K562 (cell line): ENCODE measurements around the gene BEST1. TPM values are rescaled to one million over a fixed set of nuclear protein-coding genes. Genes with fewer than 3 reads are reported as not detected.

Experiments used
- ATF6 ChIP-seq: sonication (generic); formaldehyde crosslinking; IDR thresholded peaks from 2 replicates; pipeline ENCODE4 v1.4.0; 2020; ENCODE audit warnings: mild to moderate bottlenecking, missing genetic modification reagents
- DMBX1 ChIP-seq: fragments of 250-450 bp; sonication (Bioruptor Pico); IDR thresholded peaks from 2 replicates; pipeline ENCODE4 v1.8.0; 2022; ENCODE audit warnings: inconsistent platforms, mild to moderate bottlenecking, moderate library complexity, borderline replicate concordance
- HMGXB4 ChIP-seq: sonication (generic); formaldehyde crosslinking; IDR thresholded peaks from 2 replicates; pipeline ENCODE4 v1.8.1; 2023; ENCODE audit warnings: mild to moderate bottlenecking, missing genetic modification reagents
- JUND ChIP-seq, 2 experiments: IDR thresholded peaks; 2 replicates in 1 of 2; 3 replicates in 1 of 2; pipeline ENCODE4 v1.6.1; 2011; ENCODE audit warnings: borderline replicate concordance in 2 of 2, low read depth in 2 of 2, low read length in 2 of 2, improper control_type of control experiment in 1 of 2, missing biosample characterization in 1 of 2, missing genetic modification characterization in 1 of 2, missing genetic modification reagents in 1 of 2
- KDM1A ChIP-seq, 2 experiments: fragments of 450-650 bp; IDR thresholded peaks; 2 replicates each; pipeline ENCODE4 v1.6.1; 2016; ENCODE audit warnings: mild to moderate bottlenecking in 2 of 2
- POLR2A ChIP-seq: fragments of 450-650 bp; conservative IDR thresholded peaks from 2 replicates; pipeline ENCODE4 v1.6.1; 2016
- SMARCA4 ChIP-seq: fragments of 450-650 bp; IDR thresholded peaks from 2 replicates; pipeline ENCODE4 v1.6.1; 2016
- TAF15 ChIP-seq: fragments of 200-400 bp; formaldehyde crosslinking; IDR thresholded peaks from 2 replicates; pipeline ENCODE4 v1.6.1; 2017; ENCODE audit warnings: mild to moderate bottlenecking, low read depth, low read length, moderate library complexity
- TEAD2 ChIP-seq: fragments of 450-650 bp; IDR thresholded peaks from 2 replicates; pipeline ENCODE4 v1.6.1; 2016; ENCODE audit warnings: missing genetic modification characterization, control low read depth, missing compliant biosample characterization
- YBX1 ChIP-seq: fragments of 450-650 bp; IDR thresholded peaks from 2 replicates; pipeline ENCODE4 v1.7.1; 2016; ENCODE audit warnings: mild to moderate bottlenecking
- ZBTB40 ChIP-seq, 2 experiments: fragments of 450-650 bp in 1 of 2; sonication (generic) in 1 of 2; formaldehyde crosslinking in 1 of 2; IDR thresholded peaks; 2 replicates each; pipeline versions ENCODE4 v1.7.1 to v1.9.0; 2016 to 2022; ENCODE audit warnings: inconsistent platforms in 1 of 2, mild to moderate bottlenecking in 1 of 2, missing genetic modification reagents in 1 of 2
- ZFP30 ChIP-seq: fragments of 250-450 bp; sonication (Bioruptor Pico); IDR thresholded peaks from 2 replicates; pipeline ENCODE4 v1.8.0; 2022; ENCODE audit warnings: moderate library complexity, mild to moderate bottlenecking, inconsistent platforms, borderline replicate concordance
- ZNF184 ChIP-seq: sonication (generic); formaldehyde crosslinking; IDR thresholded peaks from 2 replicates; pipeline ENCODE4 v1.5.0; 2020; ENCODE audit warnings: missing genetic modification reagents
- ZNF75A ChIP-seq: fragments of 450-650 bp; formaldehyde crosslinking; IDR thresholded peaks from 2 replicates; pipeline ENCODE4 v1.4.0; 2020; ENCODE audit warnings: mild to moderate bottlenecking
- ZSCAN32 ChIP-seq: fragments of 450-650 bp; formaldehyde crosslinking; IDR thresholded peaks from 2 replicates; pipeline ENCODE4 v1.4.0; 2020; ENCODE audit warnings: mild to moderate bottlenecking, moderate library complexity
- polyA plus RNA-seq, 8 experiments: library from polyadenylated mRNA; depleted of rRNA in 4 of 8; stranded (reverse) in 5 of 8; unstranded in 3 of 8; fragments of >200 nt; fragmentation: Nextera tagmentation in 2 of 8; fragmentation: Illumina TruSeq in 1 of 8; extraction: Ambion mirVana in 2 of 8; extraction: Trizol in 1 of 8; gene quantifications; 2 replicates each; pipeline versions ENCODE4 v1.2.1 to v1.2.3, GENCODE V29; 2011 to 2014; ENCODE audit warnings: inconsistent platforms in 1 of 8, missing spikeins in 1 of 8
- total RNA-seq, 7 experiments: library from RNA; depleted of rRNA in 6 of 7; stranded (reverse); fragments of >200 nt in 6 of 7; fragmentation: Illumina TruSeq in 2 of 7; extraction: Trizol in 2 of 7; gene quantifications; 2 replicates each; pipeline versions ENCODE4 v1.2.1 to v1.2.3, GENCODE V29; 2011 to 2021; ENCODE audit warnings: low replicate concordance in 1 of 7

The BEST1 gene
- total and polyA plus RNA-seq, 9 of the 15 experiments (the other 6 are each of a cell fraction or from before 2014, with no cell fraction given) = 0.07 to 1.3 (median 0.40) TPM

- peak; percentile 51 for TF ChIP-seq ZBTB40 (IDR thresholded peaks at IDR 0.05)
- no peak for TF ChIP-seq ZBTB40 (CRISPR knock-in tag; IDR thresholded peaks at IDR 0.05)
- peak; percentile 99 for TF ChIP-seq POLR2A
- no peak for TF ChIP-seq KDM1A (IDR thresholded peaks at IDR 0.05)
- TF ChIP-seq TEAD2 (tag) = no peak
- no peak for TF ChIP-seq ZFP30
- TF ChIP-seq YBX1 = no peak
- TF ChIP-seq HMGXB4 (CRISPR knock-in tag) = no peak
- no peak for TF ChIP-seq TAF15
- TF ChIP-seq ZNF184 (CRISPR knock-in tag) = no peak
- TF ChIP-seq JUND (IDR thresholded peaks at IDR 0.05; ENCODE audit: borderline replicate concordance, low read depth, low read length) = peak; percentile 63
- no peak for TF ChIP-seq JUND (tag; IDR thresholded peaks at IDR 0.05; ENCODE audit: borderline replicate concordance, low read depth, low read length)
- TF ChIP-seq SMARCA4 = no peak
- no peak for TF ChIP-seq DMBX1 (CRISPR knock-in tag)
- peak; percentile 28; the same call in 1 of the 2 replicates for TF ChIP-seq ATF6 (CRISPR knock-in tag)
- TF ChIP-seq ZNF75A (CRISPR knock-in tag) = no peak
- TF ChIP-seq ZSCAN32 (CRISPR knock-in tag) = no peak
Observed at GRCh38 chr11:61967116-61967923, 17.2 kb downstream of the BEST1 start, which contains the start of gene FTH1 (continued).
